Measurements from ENCODE around the gene ZNF576.
"Not testable (repeated sequence)": the region's sequence is repeated elsewhere in the genome, so short reads cannot be mapped to it uniquely, and the experiment has no call there.

ZNF576 gene

GRCh38 chr19:43599635-43600295 is 3.4 kb downstream of the ZNF576 start:
- DNase-seq (ENCODE audit: low spot score), result no peak

GRCh38 chr19:43600326-43600725 is 3.9 kb downstream of the ZNF576 start:
- DNase-seq (ENCODE audit: low spot score), result not testable (repeated sequence)

DNA sequence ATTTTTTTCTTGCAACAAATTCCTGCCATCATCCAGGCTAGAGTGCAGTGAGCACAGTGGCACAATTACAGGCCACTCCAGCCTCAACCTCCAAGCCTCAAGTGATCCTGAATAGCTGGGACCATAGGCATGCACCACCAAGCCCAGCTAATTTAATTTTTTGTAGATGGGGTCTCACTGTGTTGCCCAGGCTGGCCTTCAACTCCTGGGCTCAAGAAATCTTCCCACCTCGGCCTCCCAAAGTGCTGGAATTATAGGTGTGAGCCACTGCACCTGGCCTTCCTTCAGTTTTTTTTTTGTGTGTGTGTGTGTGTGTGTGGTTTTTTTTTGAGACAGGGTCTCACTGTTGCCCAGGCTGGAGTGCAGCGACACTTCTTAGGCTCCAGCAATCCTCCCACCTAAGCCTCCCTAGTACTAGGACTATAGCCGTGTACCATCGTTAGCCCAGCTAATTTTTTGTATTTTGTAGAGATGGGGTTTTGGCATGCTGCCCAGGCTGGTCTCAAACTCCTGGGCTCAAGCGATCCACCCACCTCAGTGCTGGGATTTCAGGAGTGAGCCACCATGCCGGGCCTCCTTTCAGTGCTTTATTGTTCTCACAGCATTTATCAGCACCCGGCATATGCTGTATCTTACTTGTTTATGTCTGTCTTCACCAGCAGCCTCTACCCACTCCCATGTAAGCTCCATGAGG is 9.6 kb downstream of the ZNF576 start:
- DNase-seq (ENCODE audit: low spot score), result no peak

- no peak for DNase-seq (ENCODE audit: low spot score)
Observed at GRCh38 chr19:43606569-43607229, 10.3 kb downstream of the ZNF576 start.

GRCh38 chr19:43607238-43608205 is 11.1 kb downstream of the ZNF576 start:
- no peak for DNase-seq (ENCODE audit: low spot score)

- DNase-seq (ENCODE audit: low spot score), result no peak
Observed at GRCh38 chr19:43609872-43610271, 13.5 kb downstream of the ZNF576 start.

DNA sequence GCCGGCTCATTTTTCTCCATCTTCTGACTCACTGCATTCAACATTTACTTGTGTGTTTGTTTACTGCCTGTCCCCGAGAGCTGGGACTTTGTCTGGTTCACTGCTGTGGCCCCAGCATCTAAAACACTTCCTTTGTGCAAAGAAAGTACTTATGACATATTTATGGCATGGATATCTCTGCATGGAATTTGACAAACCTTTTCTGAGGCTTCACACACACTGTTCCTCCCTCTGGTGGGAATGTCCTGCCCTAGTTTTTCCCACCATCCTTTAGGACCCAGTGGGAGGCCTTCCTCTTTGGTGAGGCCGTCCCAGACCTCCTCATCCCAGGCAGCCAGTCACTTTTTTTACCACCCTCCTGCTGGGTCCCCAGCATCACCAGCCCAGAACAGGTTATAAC is 14.1 kb downstream of the ZNF576 start:
- DNase-seq (ENCODE audit: low spot score), result no peak

DNA sequence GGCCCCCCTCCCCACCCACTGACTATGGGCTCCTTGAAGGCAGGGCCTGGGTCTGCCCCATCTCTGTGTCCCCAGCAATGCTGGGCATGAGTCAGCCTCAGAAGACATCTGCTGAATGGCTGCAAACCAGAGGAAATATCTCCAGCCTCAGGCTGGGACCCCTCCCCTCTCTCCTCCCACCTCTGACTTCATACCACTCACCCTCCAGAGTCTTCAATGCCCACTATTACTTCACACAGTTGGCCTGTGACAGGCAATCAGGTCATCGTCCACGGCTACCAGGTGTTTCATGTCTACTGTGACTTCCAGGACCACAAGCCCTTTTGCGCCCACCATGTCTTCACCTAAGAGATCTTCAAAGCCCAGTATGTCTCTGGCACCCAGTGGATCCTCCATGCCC is 15.4 kb downstream of the ZNF576 start, which contains the start of gene SRRM5:
Gene SRRM5, plus strand, starts transcription at position 301 of the 400 bp plus-strand sequence. Its CDS starts 34 bp downstream, at position 335.
- no peak for DNase-seq (ENCODE audit: low spot score)

DNA sequence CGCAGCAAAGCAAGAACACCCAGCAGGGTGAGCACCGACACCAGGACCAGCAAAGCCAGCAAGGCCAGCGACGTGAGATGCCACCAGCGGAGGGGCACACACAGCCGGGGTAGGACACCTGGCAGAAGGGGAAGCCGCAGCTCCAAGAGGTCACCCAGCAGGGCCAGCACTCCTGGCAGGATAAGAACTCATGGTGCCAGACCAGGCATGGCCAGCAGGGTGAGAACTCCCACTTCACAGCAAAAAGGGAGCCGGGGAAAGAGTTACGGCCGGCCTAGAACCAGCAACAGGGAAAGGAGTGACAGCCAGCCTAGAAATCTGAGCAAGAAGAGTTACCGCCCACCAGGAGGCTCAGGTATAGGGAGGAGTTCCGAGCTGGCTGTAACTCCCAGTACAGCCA is 16.0 kb downstream of the ZNF576 start:
- DNase-seq (ENCODE audit: low spot score), result no peak

GRCh38 chr19:43616306-43616705 is 19.9 kb downstream of the ZNF576 start:
- no peak for DNase-seq (ENCODE audit: low spot score)

DNA sequence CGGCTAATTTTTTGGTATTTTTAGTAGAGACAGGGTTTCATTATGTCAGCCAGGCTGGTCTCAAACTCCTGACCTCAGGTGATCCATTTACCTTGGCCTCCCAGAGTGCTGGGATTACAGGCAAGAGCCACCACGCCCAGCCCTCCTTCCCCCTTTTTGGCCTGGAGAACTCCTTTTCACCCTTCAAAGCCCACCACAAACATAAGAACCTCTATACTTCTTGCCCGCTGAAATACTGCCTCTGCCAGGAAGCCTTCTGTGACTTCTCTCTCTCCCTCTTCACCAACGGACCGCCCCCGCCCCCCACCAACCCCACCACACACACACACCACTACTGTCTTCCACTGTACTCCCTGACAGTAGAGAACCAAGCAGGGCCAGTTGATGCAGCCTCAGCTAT is 20.6 kb downstream of the ZNF576 start:
- DNase-seq (ENCODE audit: low spot score), result no peak

DNA sequence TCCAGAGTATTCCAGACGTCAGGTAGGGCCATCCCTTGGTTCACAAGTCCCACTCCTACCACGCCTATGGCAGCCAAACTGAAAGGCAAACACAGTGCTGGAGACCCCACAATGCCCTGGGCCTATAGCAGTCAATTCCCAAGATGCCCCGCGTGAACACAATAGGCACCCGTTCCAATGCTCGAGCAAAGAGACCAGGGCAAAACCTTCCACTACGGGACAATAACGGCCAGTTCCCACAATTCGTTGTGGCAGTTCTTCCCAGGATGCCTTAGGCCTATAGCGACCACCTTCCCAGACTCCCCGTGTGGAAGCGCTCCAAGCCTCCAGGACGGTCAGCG is 22.5 kb downstream of the ZNF576 start:
- peak; percentile 65 for DNase-seq (ENCODE audit: low spot score)

DNA sequence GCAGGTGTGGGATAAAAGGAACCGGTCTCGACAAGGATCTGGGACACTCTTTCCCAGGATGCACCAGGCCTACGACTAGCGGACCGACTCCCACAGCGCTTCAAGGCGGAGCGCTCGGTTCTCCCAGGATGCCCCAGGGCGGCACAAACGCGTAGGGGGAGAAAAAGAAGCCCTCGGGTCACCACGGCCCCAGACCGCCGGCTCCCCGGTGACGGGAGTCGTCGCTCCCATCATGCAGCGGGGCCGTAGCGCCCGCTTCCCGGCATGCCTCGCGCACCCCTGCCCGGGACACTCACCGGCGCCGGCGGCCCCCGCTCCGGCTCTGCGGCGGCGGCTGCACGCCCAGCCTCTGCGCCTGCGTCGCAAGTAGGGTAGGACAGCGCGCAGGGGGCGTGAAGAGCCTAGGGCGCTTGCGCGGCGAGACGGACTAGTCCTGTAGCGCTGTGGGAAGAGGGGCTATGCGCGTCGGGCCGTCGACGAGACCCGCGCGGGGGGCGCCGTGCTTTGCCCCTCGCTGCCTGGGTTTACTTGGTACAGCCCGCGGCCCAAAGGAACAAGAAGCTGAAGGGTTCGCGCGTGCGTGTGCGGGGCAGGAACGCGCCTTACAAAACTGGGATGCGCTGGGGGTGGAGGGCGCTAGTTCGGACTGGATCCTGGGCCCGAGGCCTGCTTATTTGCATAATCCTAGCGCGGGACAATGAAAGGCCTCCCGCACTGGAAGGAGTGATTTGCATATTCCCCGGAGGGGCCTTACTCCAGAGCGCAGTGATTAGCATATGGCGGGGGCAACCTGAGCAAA is 23.1 kb downstream of the ZNF576 start, which contains the start of gene ZNF428:
Gene ZNF428, minus strand, starts transcription at position 368 of the 799 bp plus-strand sequence. CDS start 5,325 bp downstream, outside the sequence.
- peak; percentile 90 for DNase-seq (ENCODE audit: low spot score)

- no peak for DNase-seq (ENCODE audit: low spot score)
Observed at GRCh38 chr19:43620061-43621001, 23.9 kb downstream of the ZNF576 start.

GRCh38 chr19:43622070-43622469 is 25.7 kb downstream of the ZNF576 start:
- DNase-seq (ENCODE audit: low spot score), result no peak

DNA sequence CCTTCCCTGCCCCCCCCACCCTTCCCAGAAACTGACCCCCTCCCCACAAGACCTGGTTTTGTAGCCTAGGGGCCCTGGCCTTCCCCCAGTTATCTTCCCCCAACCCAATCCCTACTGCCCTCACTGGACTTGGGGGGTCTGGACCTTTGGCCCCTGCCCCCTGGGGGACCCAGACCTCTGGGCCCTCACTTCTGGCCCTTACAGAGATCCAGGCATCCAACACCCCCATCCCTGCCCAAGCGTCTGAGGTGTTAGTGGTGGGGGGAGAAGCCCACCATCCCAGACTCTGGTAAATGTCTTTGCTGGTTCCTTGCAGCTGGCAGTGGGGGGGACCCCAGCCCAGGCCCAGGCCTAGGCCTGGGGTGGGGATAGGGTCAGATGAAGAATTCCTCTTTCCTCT is 26.6 kb downstream of the ZNF576 start:
- no peak for DNase-seq (ENCODE audit: low spot score)

GRCh38 chr19:43623889-43624670 is 27.7 kb downstream of the ZNF576 start:
- DNase-seq (ENCODE audit: low spot score), result peak; percentile 77

- peak; percentile 88 for DNase-seq (ENCODE audit: low spot score)
Observed at GRCh38 chr19:43624933-43625332, 28.5 kb downstream of the ZNF576 start.

Measured in iPS-NIHi11 (cell line).